HG03575 (cell line): Measurements from ENCODE around the gene MAN2A2.

Experiments used
- ATAC-seq: cut with Tn5 transposase; IDR thresholded peaks from one replicate; pipeline ENCODE4 v1.9.1; 2021; ENCODE audit not compliant: unreplicated experiment, insufficient number of reproducible peaks, low FRiP score; ENCODE audit errors: extremely low read depth

The MAN2A2 gene

DNA sequence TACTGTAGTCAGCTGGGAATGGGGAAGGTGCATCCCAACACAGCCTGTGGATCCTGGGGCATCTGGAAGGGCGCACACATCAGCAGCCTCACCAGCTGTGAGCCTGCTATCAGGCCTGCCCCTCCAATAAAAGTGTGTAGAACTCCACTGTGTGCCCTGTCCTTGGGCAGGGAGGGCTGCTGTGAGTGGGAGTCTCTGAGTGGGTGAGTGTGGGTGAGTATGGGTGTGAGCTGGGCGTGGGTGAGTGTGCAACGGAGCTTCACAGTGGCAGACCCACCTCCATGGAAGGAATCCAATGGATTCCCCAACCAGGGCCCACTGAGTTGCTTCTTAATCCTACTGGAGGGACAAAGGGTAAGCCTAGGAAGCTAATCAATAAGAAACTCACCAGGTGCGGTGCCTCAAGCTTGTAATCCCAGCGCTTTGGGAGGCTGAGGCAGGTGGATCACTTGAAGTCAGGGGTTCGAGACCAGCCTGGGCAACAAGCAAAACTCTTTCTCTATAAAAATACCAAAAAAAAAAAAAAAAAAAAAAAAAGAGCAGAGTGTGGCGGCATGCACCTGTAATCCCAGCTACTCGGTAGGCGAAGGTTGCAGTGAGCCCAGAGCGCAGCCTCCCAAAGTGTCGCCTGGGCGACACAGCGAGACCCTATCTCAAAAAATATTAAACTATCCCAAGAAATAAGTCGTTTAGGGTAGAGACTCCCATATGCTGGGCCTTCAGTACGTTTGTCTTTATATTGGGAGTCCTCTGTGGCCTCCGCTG lies 51.0 kb downstream of the MAN2A2 start:
- no peak for ATAC-seq

DNA sequence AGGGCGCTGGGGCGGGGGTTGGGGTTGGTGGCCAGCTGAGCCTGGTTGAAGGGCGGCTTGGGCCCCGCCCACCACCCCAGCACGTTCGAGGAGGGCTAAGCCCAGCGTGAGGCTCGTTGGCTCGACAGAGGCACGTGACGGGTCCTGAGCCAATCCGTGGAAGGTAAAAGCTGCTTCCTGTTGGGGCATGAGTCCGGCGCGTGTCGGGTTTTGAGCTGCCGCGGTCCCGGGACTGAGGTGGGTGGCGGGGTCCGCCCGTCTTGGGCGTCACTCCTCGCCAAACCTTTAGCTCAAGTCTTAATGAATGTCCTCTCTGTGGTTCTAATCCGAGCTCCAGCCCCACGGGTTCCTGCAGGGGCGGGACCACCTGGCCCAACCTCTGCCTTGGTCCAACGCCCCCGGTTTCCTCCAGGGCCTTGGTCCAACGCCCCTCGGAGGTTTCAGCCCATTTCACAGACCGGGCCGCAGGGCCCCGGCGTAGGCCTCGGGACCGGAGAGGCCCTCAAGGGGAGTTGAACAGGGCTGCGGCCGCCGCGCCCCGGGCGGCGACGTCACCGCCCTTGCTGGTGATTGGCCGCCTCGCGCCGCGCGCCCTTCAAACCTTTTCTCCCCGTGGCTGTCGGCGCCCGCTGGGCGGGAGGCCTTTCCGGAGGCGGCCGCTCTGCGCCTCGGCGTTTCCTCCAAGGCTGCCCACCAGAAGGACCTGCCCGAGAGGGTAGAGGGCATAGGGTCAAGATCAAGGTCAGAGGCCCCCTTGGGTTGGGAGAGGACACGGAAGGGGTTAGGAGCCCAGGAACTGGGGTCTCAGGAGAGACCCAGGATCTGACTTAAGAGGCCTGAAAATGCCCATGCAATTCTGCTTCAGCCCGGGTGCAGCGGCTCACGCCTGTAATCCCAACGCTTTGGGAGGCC lies 51.9 kb downstream of the MAN2A2 start, which contains the start of gene RCCD1:
Gene RCCD1 (plus strand): TSS at position 173 of the 912 bp plus-strand sequence. CDS start 1,851 bp downstream, outside the sequence.
- ATAC-seq = peak; percentile 78

DNA sequence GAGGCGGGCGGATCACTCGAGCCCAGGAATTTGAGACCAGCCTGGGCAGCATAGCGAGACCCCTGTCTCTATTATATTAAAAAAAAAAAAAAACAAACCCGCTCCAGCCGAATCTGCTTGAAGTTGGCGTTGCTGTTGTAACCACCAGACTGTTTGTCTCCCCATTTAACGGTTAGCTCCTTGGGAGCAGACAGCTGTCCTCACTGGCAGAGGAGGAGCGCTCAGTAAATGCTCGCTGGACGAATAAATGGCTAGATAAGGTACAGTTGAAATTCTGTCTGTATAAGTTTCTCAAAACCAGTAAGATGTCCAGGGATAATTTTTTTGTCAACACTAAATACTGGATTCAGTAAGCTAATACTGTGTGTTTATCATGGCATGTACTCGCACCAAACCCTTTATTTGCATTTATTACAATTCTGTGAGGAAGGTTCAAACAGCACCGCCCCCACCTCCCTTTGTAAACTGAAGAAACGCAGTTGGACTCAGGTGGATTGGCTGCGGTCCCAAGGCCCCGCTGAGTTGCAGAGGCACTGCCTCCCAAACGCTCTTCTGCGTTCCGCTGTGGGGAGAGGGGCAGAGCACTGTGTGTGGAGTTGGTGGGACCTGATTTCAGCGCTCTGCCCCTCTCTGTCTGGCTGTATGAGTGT lies 52.6 kb downstream of the MAN2A2 start:
- ATAC-seq = no peak

DNA sequence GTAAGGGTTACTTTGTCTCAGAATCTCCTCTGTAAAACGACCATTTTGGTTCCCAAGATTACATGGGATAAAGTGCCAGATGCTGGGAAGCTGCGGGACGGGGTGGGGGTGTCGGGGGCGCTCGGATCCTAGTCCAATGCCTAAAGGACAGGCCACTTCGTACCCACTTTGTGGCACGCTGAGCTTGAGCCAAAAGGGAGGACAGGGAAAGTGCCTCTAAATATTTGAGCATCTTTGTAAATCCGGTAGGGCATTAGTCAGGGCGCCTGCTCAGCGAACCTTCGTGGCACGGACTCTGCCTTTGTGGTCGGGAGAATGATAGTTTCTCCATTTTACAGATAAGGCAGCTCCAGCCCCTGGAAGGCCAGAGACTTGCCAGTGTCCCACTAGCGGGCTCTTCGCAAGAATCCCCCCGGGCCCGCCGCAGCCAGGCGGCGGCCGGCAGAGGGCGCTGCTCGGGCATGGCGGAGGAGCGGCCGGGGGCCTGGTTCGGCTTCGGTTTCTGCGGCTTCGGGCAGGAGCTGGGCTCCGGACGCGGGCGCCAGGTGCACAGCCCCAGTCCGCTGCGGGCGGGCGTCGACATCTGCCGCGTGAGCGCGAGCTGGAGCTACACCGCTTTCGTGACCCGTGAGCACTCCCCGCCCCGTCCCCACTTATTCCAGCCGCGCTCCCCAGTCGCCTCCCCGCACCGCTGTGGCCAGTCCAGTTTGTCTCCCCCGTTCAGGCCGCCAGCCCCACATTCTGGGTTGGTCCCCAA lies 53.4 kb downstream of the MAN2A2 start:
- no peak for ATAC-seq

DNA sequence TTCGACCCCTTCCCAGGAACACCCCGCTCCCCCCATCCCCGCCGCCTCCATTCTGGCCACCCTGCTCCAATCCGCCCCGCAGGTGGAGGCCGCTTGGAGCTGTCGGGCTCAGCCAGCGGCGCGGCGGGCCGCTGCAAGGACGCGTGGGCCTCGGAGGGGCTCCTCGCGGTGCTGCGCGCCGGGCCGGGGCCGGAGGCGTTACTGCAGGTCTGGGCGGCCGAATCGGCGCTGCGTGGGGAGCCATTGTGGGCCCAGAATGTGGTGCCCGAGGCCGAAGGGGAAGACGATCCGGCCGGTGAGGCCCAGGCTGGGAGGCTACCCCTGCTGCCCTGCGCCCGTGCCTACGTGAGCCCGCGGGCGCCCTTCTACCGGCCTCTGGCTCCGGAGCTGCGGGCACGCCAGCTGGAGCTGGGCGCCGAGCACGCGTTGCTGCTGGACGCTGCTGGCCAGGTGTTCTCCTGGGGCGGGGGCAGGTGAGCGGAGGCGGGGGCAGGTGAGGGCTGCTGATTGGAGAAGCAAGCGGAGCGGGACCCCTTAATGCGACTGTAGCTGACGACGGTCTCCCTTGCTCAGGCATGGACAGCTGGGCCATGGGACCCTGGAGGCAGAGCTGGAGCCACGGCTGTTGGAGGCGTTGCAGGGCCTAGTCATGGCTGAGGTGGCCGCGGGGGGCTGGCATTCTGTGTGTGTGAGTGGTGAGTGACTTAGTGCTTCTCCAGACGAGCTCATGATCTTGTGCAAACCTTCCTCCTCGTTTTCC lies 54.1 kb downstream of the MAN2A2 start:
- ATAC-seq = no peak

DNA sequence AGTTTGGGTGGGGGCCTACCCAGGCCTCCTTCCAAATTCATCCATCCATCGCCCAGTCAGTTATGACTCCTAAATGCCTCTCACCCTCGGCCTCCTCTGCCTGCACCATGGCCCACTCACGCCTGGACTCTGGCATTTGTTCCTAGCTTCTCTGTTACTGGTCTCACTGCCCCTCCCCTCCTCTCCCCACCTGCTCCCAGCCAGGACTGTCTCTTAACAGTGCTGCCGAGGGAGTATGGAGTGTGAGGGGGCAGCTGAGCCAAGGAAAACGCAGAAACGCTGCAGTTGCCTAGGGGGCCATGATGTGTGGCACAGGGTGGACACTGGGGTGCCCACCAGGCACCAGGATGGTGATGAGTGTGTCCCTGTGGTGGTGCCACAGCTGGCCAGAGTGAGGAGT lies 54.7 kb downstream of the MAN2A2 start:
- ATAC-seq = no peak

DNA sequence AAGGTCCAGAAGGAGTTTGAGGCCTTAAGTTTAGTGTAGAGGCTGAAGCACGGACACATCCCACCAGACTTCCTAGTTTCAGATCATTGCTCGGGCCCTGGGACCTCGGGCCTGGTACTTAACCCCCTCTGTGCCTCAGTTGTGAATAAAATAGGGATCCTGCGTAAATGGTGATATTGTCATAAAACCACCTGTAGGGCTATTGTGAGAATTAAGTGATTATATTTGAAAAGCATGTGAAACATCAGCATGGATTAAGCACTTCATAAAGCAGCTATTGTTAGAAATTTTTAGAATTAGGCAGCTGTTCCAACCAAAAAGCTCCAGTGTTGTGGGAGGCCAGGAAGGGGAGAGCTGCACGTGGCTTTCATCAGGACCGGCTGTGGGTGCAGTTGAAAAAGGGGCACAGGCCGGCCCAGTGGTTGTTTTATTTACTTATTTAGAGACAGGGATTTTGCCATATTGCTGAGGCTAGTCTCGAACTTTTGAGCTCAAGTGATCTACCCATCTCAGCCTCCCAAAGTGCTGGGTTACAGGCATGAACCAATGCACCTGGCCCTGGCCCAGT lies 56.0 kb downstream of the MAN2A2 start:
- ATAC-seq = no peak

DNA sequence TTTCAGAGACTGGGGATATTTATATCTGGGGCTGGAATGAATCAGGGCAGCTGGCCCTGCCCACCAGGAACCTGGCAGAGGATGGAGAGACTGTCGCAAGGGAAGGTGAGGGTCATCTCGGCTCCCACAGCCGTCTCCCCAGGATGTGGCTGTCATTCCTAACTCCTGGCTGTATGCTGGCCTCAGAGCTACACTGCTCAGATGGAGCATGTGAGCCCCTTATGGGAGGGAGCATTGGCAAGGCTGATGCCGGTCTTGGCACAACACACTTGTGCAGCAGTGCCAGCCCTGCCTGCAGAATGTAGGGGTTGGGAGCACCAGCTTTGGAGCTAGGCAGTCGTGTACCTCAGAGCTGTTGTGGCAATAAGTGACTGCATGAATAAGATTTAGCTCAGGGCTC lies 56.8 kb downstream of the MAN2A2 start:
- no peak for ATAC-seq

DNA sequence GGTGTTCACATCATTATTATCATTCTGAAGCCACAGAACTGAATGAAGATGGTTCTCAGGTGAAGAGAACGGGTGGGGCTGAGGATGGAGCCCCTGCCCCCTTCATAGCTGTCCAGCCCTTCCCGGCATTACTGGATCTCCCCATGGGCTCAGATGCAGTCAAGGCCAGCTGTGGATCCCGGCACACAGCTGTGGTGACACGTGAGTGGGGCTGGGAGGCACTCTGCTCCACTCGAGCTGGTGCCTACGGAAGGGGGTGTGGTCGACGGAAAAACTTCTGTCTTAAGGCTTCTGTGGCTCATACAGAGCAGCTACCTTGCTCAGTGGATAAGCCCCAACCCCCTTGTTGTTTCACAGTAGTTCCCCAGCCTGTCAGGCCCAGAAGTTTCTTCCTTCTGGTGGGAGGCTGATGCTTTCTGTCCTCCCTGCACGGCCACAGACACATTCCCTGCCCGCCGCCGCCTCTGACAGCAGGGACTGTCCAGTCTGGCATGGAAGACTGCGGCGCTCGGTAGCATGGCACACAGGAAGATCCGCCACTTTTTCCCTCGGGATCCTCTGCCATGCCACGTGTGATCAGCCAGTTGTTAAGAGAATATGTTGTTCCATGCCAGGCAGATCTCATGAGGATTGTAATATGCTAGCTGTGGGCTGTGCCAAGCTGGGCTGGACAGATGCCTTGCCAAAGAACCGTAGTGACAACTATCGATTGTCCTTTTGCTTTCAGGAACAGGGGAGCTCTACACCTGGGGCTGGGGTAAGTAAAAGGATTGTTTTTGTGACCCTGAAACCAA lies 57.4 kb downstream of the MAN2A2 start:
- ATAC-seq = no peak

DNA sequence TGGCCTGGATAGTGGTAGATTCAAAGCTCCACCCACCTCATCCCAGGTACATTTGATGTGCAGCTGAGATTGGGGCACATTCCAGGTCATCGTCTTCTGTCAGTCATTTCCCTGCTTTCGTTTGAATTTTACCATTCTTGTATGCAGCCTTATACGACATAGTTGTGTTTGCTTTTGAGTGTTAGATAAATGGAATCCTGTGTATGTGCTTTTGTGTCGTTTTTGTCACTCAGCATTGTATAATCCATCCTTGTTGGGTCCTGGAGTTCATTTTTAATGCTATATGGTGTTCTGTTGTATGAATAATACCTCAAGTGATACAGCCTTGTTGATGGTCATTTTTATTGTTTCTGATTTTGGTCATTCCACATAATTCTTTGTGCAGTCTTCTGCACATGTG lies 58.9 kb downstream of the MAN2A2 start:
- ATAC-seq = no peak

DNA sequence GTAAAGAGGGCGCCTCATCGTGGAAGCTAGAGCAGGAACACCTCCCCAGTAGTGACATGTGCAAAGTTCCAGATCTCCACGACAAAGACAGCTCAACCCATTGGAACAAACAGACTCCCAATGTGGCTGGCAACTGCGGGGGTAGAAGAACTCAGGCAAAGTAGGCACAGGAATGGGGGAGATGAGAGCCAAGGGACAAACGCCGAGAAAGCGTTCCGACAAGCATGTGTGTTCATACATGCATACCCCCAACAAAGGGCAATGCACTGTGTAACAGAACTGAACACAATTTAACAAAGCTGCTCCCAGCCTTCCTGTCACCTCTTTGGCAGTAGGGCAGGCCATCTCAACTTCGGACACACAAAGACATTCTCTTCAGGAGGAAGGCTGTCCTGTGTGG lies 63.2 kb downstream of the MAN2A2 start:
- ATAC-seq = no peak

DNA sequence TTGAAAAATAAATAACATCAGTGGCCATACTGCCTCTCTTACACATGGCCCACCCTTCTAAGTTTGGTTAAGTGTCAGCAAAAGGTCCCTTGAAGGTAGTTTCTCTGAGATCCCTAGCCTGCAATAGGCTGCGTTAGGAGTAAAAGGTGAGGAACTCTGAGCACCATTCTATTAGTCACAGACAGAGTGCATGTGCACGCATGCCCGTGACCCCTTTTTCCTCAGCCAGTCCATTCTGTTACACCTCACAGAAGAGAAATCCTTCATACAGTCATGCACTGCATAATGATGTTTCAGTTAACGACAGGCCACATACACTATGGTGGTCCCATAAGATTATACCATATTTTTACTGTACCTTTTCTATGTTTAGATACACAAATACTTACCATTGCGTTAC lies 64.1 kb downstream of the MAN2A2 start:
- no peak for ATAC-seq

DNA sequence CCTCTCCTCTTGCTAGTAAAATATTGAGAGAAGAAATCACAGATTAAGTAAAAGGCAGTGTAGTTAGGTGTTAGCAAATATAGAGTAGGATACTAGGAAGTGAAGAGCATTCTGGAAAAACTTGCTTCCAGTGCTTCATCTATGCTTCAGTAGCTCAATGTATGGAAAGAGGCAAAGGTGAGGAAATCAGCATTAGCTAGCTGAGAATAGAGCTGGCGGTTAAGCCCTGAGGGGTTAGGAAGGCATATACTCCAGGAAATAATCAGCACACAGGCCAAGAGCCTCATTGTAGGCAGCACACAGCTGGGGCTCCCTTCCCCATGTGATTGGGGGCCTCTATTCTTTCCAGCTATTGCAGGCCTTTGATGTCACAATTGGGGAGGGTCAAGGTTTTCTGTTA lies 65.3 kb downstream of the MAN2A2 start:
- no peak for ATAC-seq

DNA sequence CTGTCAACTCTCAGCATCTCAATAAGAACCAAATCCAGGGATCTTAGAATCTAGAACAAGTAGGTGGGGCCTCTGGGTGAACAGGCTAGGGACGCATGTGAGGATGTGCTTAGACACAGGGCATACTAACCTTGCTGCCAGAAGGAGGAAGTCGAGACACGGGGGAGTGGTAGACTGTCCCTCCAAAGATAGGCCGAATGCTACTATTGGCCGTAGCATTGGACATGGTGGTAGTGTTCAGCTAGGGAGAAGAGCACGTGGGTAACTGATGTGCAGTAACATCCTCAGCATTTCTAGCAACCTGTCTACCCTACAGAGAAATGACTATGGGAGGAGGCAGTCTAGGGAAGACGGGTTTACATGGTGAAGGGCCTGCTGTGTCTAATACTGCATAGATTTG lies 67.2 kb downstream of the MAN2A2 start:
- no peak for ATAC-seq

DNA sequence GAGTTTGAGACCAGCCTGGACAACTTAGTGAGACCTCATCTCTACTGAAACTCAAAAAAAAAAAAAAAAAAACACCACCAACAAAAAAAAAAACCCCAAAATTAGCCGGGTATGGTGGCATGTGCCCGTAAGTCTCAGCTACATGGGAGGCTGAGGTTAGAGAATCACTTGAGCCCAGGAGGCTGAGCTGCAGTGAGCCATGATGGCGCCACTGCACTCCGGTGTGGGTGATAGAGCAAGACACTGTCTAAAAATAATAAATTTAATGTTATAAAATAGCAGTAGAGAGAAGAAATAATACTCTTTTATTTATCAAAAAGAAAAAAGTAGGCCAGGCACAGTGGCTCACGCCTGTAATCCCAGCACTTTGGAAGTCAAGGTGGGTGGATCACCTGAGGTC lies 69.0 kb downstream of the MAN2A2 start:
- no peak for ATAC-seq
